Measurements from ENCODE around the gene RFPL4A.

GRCh38 chr19:55720214-55720746 is 38.6 kb upstream of the RFPL4A start:
- TF ChIP-seq CTCF (IDR thresholded peaks at IDR 0.05; ENCODE audit: low read length) (no peak), EZH2 (optimal IDR thresholded peaks at IDR 0.05; ENCODE audit: low read depth, low read length) (no peak), EZH2phosphoT487 (IDR thresholded peaks at IDR 0.05; ENCODE audit: low read length) (no peak)

Measured in MM.1S (cell line).